Fibroblast of lung (primary cell): ENCODE measurements around the gene MRPL37.

ENCODE experiments used
- CTCF ChIP-seq, 2 donors: IDR thresholded peaks in 1 of 2; conservative IDR thresholded peaks in 1 of 2; 1 replicate in 1 of 2; 2 replicates in 1 of 2; pipeline ENCODE4 v1.5.1; 2011 to 2012; ENCODE audit warnings: low read length in 2 of 2, control low read depth in 1 of 2, inconsistent platforms in 1 of 2, low read depth in 1 of 2, mild to moderate bottlenecking in 1 of 2
- EZH2 ChIP-seq: IDR thresholded peaks from 2 replicates; pipeline ENCODE4 v1.5.1; 2012; ENCODE audit warnings: low read length, control low read depth, mild to moderate bottlenecking; ENCODE audit errors: missing control alignments

- TF ChIP-seq CTCF (conservative IDR thresholded peaks at IDR 0.05 in 1 of 2, IDR thresholded peaks at IDR 0.05 in 1 of 2; ENCODE audit: low read depth in 1 of 2, low read length in 2 of 2) (no peak), EZH2 (no peak)
Measured at GRCh38 chr1:54253480-54253879, 53.5 kb downstream of the MRPL37 start.
